Measurements from ENCODE around the gene GPN2. TPM values are rescaled to one million over a fixed set of nuclear protein-coding genes. Genes with fewer than 3 reads are reported as not detected.

Gene GPN2
- total and polyA plus RNA-seq, 2 donors (not counting 1 experiment from before 2014, with no cell fraction given): 12.2 to 21.5 TPM

DNA sequence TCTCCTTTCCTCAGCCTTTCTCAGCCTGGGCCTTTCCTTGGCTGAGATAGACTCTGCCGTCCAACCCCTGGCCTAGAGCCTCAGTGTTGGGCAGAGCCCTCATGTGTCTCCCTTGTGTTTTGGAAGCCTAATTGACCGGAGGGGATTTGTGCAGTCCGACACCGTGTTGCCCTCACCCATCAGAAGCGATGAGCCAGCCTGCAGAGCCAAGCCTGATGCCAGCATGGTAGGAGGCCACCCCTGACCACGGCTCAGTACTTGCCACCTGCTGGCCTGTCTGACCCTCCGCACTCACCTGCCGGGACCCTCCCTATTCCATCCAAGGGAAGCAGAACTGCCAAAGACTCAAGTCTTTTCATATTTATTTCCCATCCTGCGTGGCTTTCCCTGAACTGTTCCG lies 36.5 kb downstream of the GPN2 start:
- no peak for TF ChIP-seq CTCF (conservative IDR thresholded peaks at IDR 0.05 in 1 of 2, IDR thresholded peaks at IDR 0.05 in 1 of 2; ENCODE audit: low read depth in 1 of 2, low read length in 2 of 2)
- DNase-seq (ENCODE audit: low read depth in 2 of 2): no peak
- H3K9me3 ChIP-seq (ENCODE audit: control insufficient read depth, insufficient read depth, low read depth, low read length): no peaks in the 10 kb centered on the region
- H3K36me3 ChIP-seq (ENCODE audit: control insufficient read depth, insufficient read depth, low read length): peaks cover 24% of the 10 kb centered on the region
- H3K4me3 ChIP-seq (replicated peaks in 1 of 4; ENCODE audit: control extremely low read depth in 1 of 4, insufficient read depth in 1 of 4, low read depth in 3 of 4, low read length in 4 of 4): no peak overlapping the region
- peak overlapping the region; percentile 49 for H3K27ac ChIP-seq (ENCODE audit: insufficient read depth, low read length)
- no peaks in the 10 kb centered on the region for H4K20me1 ChIP-seq (ENCODE audit: control insufficient read depth, extremely low read depth, insufficient read depth, low read length)
- no peak overlapping the region for H3K9ac ChIP-seq (ENCODE audit: insufficient read depth, low read length)
- peaks cover 14% of the 10 kb centered on the region for H3K4me1 ChIP-seq (ENCODE audit: control insufficient read depth, extremely low read depth, insufficient read depth, low read length)
- no peaks in the 10 kb centered on the region for H3K79me2 ChIP-seq (ENCODE audit: control insufficient read depth, insufficient read depth, low read length)
- no peak overlapping the region for H3K4me2 ChIP-seq (ENCODE audit: extremely low read depth, insufficient read depth, low read length)
- H3K27me3 ChIP-seq (ENCODE audit: control insufficient read depth, insufficient read depth, low read length): no peaks in the 10 kb centered on the region
- H2AFZ ChIP-seq (ENCODE audit: low read length): no peak overlapping the region

DNA sequence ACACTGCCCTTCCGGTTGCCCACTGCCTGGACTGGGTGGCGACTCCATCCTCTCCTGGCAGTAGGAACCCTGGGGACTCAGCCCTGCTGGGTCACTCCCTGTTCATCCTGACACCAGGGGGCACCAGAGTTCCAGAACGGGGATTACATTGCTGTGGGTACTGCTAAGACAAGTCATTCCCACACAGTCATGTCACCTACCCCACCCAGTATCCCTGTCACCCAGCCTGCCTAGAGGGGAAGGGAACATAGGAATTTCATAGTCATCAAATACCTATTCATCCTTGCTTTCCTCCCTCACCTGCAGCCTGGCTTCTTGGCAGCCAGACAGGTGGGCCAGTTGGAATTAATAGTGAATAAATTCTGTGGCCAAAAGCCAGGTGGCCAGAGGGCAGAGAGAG lies 36.9 kb downstream of the GPN2 start:
- Histone ChIP-seq H3K27ac (ENCODE audit: insufficient read depth, low read length) (peak overlapping the region; percentile 49), H3K4me1 (ENCODE audit: control insufficient read depth, extremely low read depth, insufficient read depth, low read length) (peaks cover 17% of the 10 kb centered on the region), H3K79me2 (ENCODE audit: control insufficient read depth, insufficient read depth, low read length) (no peaks in the 10 kb centered on the region), H2AFZ (ENCODE audit: low read length) (no peak overlapping the region), H3K9me3 (ENCODE audit: control insufficient read depth, insufficient read depth, low read depth, low read length) (no peaks in the 10 kb centered on the region), H3K9ac (ENCODE audit: insufficient read depth, low read length) (no peak overlapping the region), H3K4me2 (ENCODE audit: extremely low read depth, insufficient read depth, low read length) (no peak overlapping the region), H4K20me1 (ENCODE audit: control insufficient read depth, extremely low read depth, insufficient read depth, low read length) (no peaks in the 10 kb centered on the region), H3K27me3 (ENCODE audit: control insufficient read depth, insufficient read depth, low read length) (no peaks in the 10 kb centered on the region), H3K36me3 (ENCODE audit: control insufficient read depth, insufficient read depth, low read length) (peaks cover 24% of the 10 kb centered on the region), H3K4me3 (replicated peaks in 1 of 4; ENCODE audit: control extremely low read depth in 1 of 4, insufficient read depth in 1 of 4, low read depth in 3 of 4, low read length in 4 of 4) (no peak overlapping the region)
- peak; percentile 70 to 82 for DNase-seq (ENCODE audit: low read depth in 2 of 2)
- no peak for TF ChIP-seq EZH2 (IDR thresholded peaks at IDR 0.05; ENCODE audit: low read length, missing control alignments)
- TF ChIP-seq CTCF (conservative IDR thresholded peaks at IDR 0.05 in 1 of 2, IDR thresholded peaks at IDR 0.05 in 1 of 2; ENCODE audit: low read depth in 1 of 2, low read length in 2 of 2): peak; percentile 87 to 94

GRCh38 chr1:26852701-26853100 lies 37.4 kb downstream of the GPN2 start:
- Histone ChIP-seq H3K4me3 (replicated peaks in 1 of 4; ENCODE audit: control extremely low read depth in 1 of 4, insufficient read depth in 1 of 4, low read depth in 3 of 4, low read length in 4 of 4) (no peak overlapping the region), H3K4me2 (ENCODE audit: extremely low read depth, insufficient read depth, low read length) (no peak overlapping the region), H3K79me2 (ENCODE audit: control insufficient read depth, insufficient read depth, low read length) (no peaks in the 10 kb centered on the region), H3K9ac (ENCODE audit: insufficient read depth, low read length) (no peak overlapping the region), H3K36me3 (ENCODE audit: control insufficient read depth, insufficient read depth, low read length) (peaks cover 24% of the 10 kb centered on the region), H3K27ac (ENCODE audit: insufficient read depth, low read length) (no peak overlapping the region), H3K27me3 (ENCODE audit: control insufficient read depth, insufficient read depth, low read length) (no peaks in the 10 kb centered on the region), H3K9me3 (ENCODE audit: control insufficient read depth, insufficient read depth, low read depth, low read length) (no peaks in the 10 kb centered on the region), H3K4me1 (ENCODE audit: control insufficient read depth, extremely low read depth, insufficient read depth, low read length) (peaks cover 17% of the 10 kb centered on the region), H4K20me1 (ENCODE audit: control insufficient read depth, extremely low read depth, insufficient read depth, low read length) (no peaks in the 10 kb centered on the region), H2AFZ (ENCODE audit: low read length) (no peak overlapping the region)
- TF ChIP-seq EZH2 (IDR thresholded peaks at IDR 0.05; ENCODE audit: low read length, missing control alignments) (no peak), CTCF (conservative IDR thresholded peaks at IDR 0.05 in 1 of 2, IDR thresholded peaks at IDR 0.05 in 1 of 2; ENCODE audit: low read depth in 1 of 2, low read length in 2 of 2) (no peak)
- DNase-seq (ENCODE audit: low read depth in 2 of 2): no peak

All from fibroblast of lung (primary cell).